Liver (tissue), 3 donors: ENCODE results near the gene SAFB2.

Source experiments
- CTCF ChIP-seq: fragments of 150-350 bp; IDR thresholded peaks from 2 replicates; pipeline ENCODE4 v1.5.1; 2017; ENCODE audit warnings: improper control_type of control experiment, low read depth, low read length; ENCODE audit not compliant: missing input control
- RAD21 ChIP-seq, 2 donors: IDR thresholded peaks; 2 replicates each; pipeline ENCODE4 v1.6.1; 2016; ENCODE audit warnings: antibody characterized with exemption in 2 of 2, mild to moderate bottlenecking in 2 of 2
- TF ChIP-seq, protein P1 (sequence below): IDR thresholded peaks from 2 replicates; pipeline ENCODE4 v1.6.1; 2016; ENCODE audit warnings: antibody characterized with exemption
- donor health status: healthy.
- donor health status: healthy.

DNA sequence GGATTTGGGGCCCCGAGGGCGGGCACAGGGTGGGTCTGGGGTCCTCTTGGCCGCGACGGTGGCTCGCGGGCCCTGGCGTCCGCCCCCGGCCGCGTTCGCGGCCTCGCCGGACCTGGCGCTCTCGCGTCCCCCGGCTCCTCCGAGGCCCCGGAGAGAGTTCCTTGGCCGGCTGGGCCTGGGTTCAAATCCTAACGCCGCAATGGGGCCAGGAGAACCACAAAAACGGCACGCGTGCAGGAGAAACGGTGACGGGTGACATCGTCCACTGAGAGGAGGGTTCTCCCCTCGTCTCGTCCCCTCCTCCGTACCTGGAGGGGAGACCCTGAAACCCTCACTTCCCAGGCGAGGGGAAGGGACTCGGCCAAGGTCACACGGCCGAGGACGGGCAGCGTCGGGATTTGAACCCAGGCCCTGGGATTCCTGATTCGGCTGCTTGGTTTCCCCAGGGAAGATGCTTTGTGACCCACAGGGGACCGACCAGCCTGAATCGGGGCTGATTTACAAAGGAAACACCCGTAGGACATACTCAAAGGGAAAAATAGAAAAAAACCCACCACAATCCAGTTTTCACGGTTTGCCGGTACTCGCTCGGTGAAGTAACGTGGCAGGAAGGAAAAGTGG is 931 bp upstream of the SAFB2 start:
- TF ChIP-seq CTCF, result no peak
- TF ChIP-seq, protein P1, sequence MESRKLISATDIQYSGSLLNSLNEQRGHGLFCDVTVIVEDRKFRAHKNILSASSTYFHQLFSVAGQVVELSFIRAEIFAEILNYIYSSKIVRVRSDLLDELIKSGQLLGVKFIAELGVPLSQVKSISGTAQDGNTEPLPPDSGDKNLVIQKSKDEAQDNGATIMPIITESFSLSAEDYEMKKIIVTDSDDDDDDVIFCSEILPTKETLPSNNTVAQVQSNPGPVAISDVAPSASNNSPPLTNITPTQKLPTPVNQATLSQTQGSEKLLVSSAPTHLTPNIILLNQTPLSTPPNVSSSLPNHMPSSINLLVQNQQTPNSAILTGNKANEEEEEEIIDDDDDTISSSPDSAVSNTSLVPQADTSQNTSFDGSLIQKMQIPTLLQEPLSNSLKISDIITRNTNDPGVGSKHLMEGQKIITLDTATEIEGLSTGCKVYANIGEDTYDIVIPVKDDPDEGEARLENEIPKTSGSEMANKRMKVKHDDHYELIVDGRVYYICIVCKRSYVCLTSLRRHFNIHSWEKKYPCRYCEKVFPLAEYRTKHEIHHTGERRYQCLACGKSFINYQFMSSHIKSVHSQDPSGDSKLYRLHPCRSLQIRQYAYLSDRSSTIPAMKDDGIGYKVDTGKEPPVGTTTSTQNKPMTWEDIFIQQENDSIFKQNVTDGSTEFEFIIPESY, result no peak
- TF ChIP-seq RAD21 (IDR thresholded peaks at IDR 0.05), result no peak
